ENCODE data around the gene NTRK3. TPM values are rescaled to one million over a fixed set of nuclear protein-coding genes. Genes with fewer than 3 reads are reported as not detected.

NTRK3 gene
- total and polyA plus RNA-seq, 10 donors = 0.33 to 6.6 (median 2.1) TPM

DNA sequence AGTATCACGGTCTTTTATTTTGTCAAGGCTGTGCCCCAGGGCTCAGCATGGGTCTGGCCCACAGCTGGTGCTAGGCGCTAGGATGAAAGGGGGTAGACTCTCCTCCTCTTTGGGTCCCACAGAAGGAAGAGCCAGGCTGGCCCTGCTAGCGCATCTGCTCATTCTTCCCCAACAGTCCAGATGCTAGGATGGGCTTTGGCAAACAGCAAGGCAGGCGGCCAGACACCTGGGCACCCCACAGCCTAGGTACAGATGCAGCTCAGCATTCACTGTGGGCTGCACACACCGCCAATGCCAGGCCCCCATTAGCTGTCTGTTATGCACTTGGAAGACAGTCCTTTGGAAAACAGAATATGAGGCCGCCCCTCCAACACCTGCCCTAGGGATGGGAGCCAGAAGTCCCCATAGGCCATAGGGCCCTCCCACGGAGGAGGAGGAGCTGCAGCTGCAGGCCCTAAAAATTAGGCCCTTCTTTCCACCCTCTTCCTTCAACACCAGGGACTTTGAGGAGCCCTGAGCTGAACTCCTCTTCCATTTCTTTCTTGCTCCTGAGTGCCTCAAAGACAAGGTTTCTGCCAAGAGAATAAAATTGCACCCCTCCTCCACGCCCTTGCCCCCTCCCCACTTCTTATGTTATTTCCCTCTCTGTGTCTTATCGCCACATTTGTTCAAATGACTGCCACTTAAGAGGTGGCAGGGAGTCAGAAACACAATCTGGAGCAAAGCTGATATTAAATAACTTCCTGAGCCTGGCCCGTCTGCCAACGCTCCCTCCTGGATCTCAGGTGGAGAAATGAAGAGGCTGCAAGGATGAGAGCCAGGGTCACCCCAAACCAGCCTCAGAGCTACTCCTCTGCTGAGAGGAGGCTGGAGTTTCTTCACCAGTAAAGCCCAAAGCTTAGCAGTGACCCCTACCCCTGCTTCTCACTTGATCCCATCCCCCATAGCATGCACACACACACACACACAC is 13.7 kb downstream of the NTRK3 start:
- Histone ChIP-seq H3K4me3 (no peak overlapping the region), H3K9me3 (no peaks in the 10 kb centered on the region), H3K27me3 (replicated peaks in 1 of 7) (peaks cover 0 to 34% (median 0%) of the 10 kb centered on the region in 7 donors), H3K4me1 (peaks cover 0 to 12% (median 8%) of the 10 kb centered on the region in 6 donors), H3K27ac (no peak overlapping the region), H3K36me3 (no peaks in the 10 kb centered on the region)
- no peak for DNase-seq
- TF ChIP-seq, protein P1, sequence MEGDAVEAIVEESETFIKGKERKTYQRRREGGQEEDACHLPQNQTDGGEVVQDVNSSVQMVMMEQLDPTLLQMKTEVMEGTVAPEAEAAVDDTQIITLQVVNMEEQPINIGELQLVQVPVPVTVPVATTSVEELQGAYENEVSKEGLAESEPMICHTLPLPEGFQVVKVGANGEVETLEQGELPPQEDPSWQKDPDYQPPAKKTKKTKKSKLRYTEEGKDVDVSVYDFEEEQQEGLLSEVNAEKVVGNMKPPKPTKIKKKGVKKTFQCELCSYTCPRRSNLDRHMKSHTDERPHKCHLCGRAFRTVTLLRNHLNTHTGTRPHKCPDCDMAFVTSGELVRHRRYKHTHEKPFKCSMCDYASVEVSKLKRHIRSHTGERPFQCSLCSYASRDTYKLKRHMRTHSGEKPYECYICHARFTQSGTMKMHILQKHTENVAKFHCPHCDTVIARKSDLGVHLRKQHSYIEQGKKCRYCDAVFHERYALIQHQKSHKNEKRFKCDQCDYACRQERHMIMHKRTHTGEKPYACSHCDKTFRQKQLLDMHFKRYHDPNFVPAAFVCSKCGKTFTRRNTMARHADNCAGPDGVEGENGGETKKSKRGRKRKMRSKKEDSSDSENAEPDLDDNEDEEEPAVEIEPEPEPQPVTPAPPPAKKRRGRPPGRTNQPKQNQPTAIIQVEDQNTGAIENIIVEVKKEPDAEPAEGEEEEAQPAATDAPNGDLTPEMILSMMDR (IDR thresholded peaks at IDR 0.05 in 8 of 11, conservative IDR thresholded peaks at IDR 0.05 in 3 of 11) = no peak
- TF ChIP-seq POLR2AphosphoS5 (IDR thresholded peaks at IDR 0.05) (no peak), POLR2A (IDR thresholded peaks at IDR 0.05) (no peak)
- intact Hi-C loops (cut with DNase I; ENCODE audit: low total_unique reads) = loop anchor here (10.0 kb wide), 1 partner anchor 568 kb away; no protein-coding TSS in a partner anchor
- 76 to 85% (median 83%) methylated on average over 10 to 11 of the region's 11 CpGs for WGBS, 5 donors

DNA sequence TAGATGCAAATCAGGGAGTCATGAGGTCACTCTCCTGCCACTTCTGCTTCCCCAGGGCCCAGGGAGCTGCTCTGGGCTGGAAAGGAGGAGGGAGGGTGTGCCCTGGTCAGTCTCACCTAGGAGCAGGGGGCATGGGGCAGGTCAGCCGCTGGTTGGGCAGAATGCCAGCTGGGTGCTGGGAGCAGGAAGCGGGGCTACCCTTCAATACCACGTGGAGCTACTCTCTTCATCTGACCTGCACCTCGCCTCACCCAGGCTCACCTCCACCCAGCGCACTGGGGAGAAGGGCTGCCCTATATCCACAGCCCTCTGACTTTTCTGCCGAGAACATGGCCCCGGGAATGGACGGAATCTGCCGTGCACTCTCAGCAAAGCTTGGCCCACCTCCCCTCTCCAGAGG is 15.1 kb downstream of the NTRK3 start:
- Histone ChIP-seq H3K9me3 (no peaks in the 10 kb centered on the region), H3K4me3 (no peak overlapping the region), H3K27me3 (replicated peaks in 1 of 7) (peaks cover 0 to 20% (median 0%) of the 10 kb centered on the region in 7 donors), H3K27ac (no peak overlapping the region), H3K36me3 (no peaks in the 10 kb centered on the region), H3K4me1 (peaks cover 0 to 5% (median under 1%) of the 10 kb centered on the region in 6 donors)
- intact Hi-C loops (cut with DNase I; ENCODE audit: low total_unique reads) = loop anchor here (10.0 kb wide), 1 partner anchor 567 kb away; no protein-coding TSS in a partner anchor
- no peak for DNase-seq
- WGBS, 5 donors = 55 to 79% (median 70%) methylated on average over 7 to 9 of the region's 9 CpGs
- TF ChIP-seq POLR2A (IDR thresholded peaks at IDR 0.05) (no peak), POLR2AphosphoS5 (IDR thresholded peaks at IDR 0.05) (no peak)
- TF ChIP-seq, protein P1 (IDR thresholded peaks at IDR 0.05 in 8 of 11, conservative IDR thresholded peaks at IDR 0.05 in 3 of 11) = no peak

DNA sequence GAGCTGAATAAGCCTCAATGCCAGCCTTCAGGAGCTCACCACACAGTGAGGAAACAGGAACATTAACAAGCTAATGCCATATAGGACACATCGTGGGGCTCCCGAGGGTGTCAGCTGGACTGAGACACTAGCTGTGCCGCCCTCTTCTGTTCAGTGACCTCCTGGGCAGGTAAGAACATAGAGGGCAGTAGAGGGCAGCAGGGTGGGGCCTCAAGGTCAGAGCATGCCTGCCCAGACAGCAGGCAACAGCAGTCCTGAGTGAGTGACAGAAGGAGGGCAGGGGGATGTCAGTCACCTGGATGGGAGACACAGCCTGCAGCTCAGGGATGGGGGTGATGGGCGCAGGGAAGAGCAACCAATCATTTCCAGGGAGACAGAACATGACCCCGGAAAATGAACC is 15.5 kb downstream of the NTRK3 start:
- intact Hi-C loops (cut with DNase I; ENCODE audit: low total_unique reads) = loop anchor here (10.0 kb wide), 1 partner anchor 566 kb away; no protein-coding TSS in a partner anchor
- H3K4me1 ChIP-seq = peaks cover 0 to under 1% (median 0%) of the 10 kb centered on the region in 6 donors
- peaks cover 0 to 16% (median 0%) of the 10 kb centered on the region in 7 donors for H3K27me3 ChIP-seq (replicated peaks in 1 of 7)
- H3K36me3 ChIP-seq = no peaks in the 10 kb centered on the region
- WGBS, 5 donors = 55 to 65% (median 61%) methylated on average over 2 to 5 of the region's 5 CpGs
- H3K9me3 ChIP-seq = no peaks in the 10 kb centered on the region
- H3K4me3 ChIP-seq = no peak overlapping the region
- DNase-seq = no peak
- TF ChIP-seq, protein P1 (IDR thresholded peaks at IDR 0.05 in 8 of 11, conservative IDR thresholded peaks at IDR 0.05 in 3 of 11) = no peak
- H3K27ac ChIP-seq = no peak overlapping the region

DNA sequence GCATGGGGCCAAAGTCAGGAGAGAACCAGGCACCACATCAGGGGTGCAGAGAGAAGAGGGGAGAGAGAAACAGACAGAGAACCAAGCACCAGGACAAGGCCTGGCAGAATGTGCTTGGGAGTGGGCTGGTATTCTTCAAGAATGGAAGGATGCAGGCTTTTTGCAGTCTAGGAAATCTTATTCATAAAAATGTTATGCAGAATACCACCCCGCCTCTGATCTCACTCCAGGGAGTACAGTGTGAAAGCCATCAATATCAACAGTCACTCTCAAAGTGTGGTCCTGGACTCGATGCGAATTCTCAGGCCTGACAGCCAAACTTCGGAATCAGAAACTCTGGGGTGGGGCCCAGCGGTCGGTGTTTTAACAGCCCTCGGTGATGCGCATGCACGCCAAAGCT is 16.9 kb downstream of the NTRK3 start:
- Histone ChIP-seq H3K27ac (no peak overlapping the region), H3K36me3 (no peaks in the 10 kb centered on the region), H3K9me3 (no peaks in the 10 kb centered on the region), H3K4me1 (no peaks in the 10 kb centered on the region), H3K4me3 (no peak overlapping the region), H3K27me3 (replicated peaks in 1 of 7) (peaks cover 0 to 17% (median 0%) of the 10 kb centered on the region in 7 donors)
- intact Hi-C loops (cut with DNase I; ENCODE audit: low total_unique reads) = no loop called here
- no peak for DNase-seq
- TF ChIP-seq, protein P1 (IDR thresholded peaks at IDR 0.05 in 8 of 11, conservative IDR thresholded peaks at IDR 0.05 in 3 of 11) = no peak
- TF ChIP-seq POLR2A (IDR thresholded peaks at IDR 0.05) (no peak), POLR2AphosphoS5 (IDR thresholded peaks at IDR 0.05) (no peak)
- 87 to 95% (median 92%) methylated on average over 9 of the region's 9 CpGs for WGBS, 5 donors
